HFFc6 (cell line): ENCODE measurements around the gene GAS1. TPM values are rescaled to one million over a fixed set of nuclear protein-coding genes. Genes with fewer than 3 reads are reported as not detected.

ENCODE experiments used
- DNase-seq: peaks from one replicate; pipeline ENCODE4 v3.0.0-alpha.2; 2018
- H3K27ac Mint-ChIP-seq: 2 replicates; pipeline ENCODE4 v1.8.0; 2020; ENCODE audit warnings: mild to moderate bottlenecking, mixed read lengths
- H3K27me3 Mint-ChIP-seq: 2 replicates; pipeline ENCODE4 v1.8.0; 2021; ENCODE audit warnings: mild to moderate bottlenecking, moderate library complexity, mixed read lengths; ENCODE audit not compliant: insufficient read depth
- H3K36me3 Mint-ChIP-seq: 2 replicates; pipeline ENCODE4 v1.8.0; 2021; ENCODE audit warnings: low read depth, mixed read lengths
- H3K4me1 Mint-ChIP-seq: 2 replicates; pipeline ENCODE4 v1.8.0; 2020; ENCODE audit warnings: low read depth, mixed read lengths
- H3K4me3 Mint-ChIP-seq: 2 replicates; pipeline ENCODE4 v1.8.0; 2020; ENCODE audit warnings: mild to moderate bottlenecking, moderate library complexity, mixed read lengths
- H3K9me3 Mint-ChIP-seq: 2 replicates; pipeline ENCODE4 v1.8.0; 2020; ENCODE audit warnings: mild to moderate bottlenecking, mixed read lengths
- CTCF ChIP-seq: fragments of 200-600 bp; sonication (generic); IDR thresholded peaks from 2 replicates; pipeline ENCODE4 v1.5.0; 2021; ENCODE audit warnings: antibody characterized with exemption, mild to moderate bottlenecking
- total RNA-seq, 6 experiments: library from RNA; stranded (reverse); fragmentation: NEBNext Ultra II Directional; extraction: Animal tissue kit (Norgen Biotek cat#: 25700); gene quantifications; 2 replicates in 1 of 6; 3 replicates in 5 of 6; pipeline ENCODE4 v1.2.3, GENCODE V29; 2021

GAS1 gene
- total RNA-seq, 6 experiments from 2014 or later = 5.4 to 8.1 (median 7.4) TPM

- H3K27ac Mint-ChIP-seq = no peak overlapping the region
- no peak overlapping the region for H3K4me3 Mint-ChIP-seq
- no peaks in the 10 kb centered on the region for H3K9me3 Mint-ChIP-seq
- TF ChIP-seq CTCF = no peak
- peaks cover 3% of the 10 kb centered on the region for H3K4me1 Mint-ChIP-seq
- peaks cover 9% of the 10 kb centered on the region; the same call in 1 of the 2 replicates for H3K27me3 Mint-ChIP-seq
- no peak for DNase-seq
- H3K36me3 Mint-ChIP-seq = no peaks in the 10 kb centered on the region
Observed at GRCh38 chr9:86939891-86940290, 7.4 kb downstream of the GAS1 start.

- TF ChIP-seq CTCF = no peak
- Mint-ChIP-seq H3K27ac (no peak overlapping the region), H3K9me3 (no peaks in the 10 kb centered on the region), H3K27me3 (peaks cover 9% of the 10 kb centered on the region; the same call in 1 of the 2 replicates), H3K4me3 (no peak overlapping the region), H3K36me3 (no peaks in the 10 kb centered on the region), H3K4me1 (no peaks in the 10 kb centered on the region)
- DNase-seq = no peak
Observed at GRCh38 chr9:86939321-86939720, 8.0 kb downstream of the GAS1 start.

- peaks cover 9% of the 10 kb centered on the region; the same call in 1 of the 2 replicates for H3K27me3 Mint-ChIP-seq
- H3K9me3 Mint-ChIP-seq = no peaks in the 10 kb centered on the region
- H3K4me3 Mint-ChIP-seq = no peak overlapping the region
- no peak for DNase-seq
- H3K27ac Mint-ChIP-seq = no peak overlapping the region
- no peaks in the 10 kb centered on the region for H3K36me3 Mint-ChIP-seq
- no peaks in the 10 kb centered on the region for H3K4me1 Mint-ChIP-seq
- TF ChIP-seq CTCF = no peak
Observed at GRCh38 chr9:86938780-86939179, 8.5 kb downstream of the GAS1 start.

GRCh38 chr9:86926145-86926544, 21.2 kb downstream of the GAS1 start:
- no peak for TF ChIP-seq CTCF
- no peak overlapping the region for H3K4me3 Mint-ChIP-seq
- H3K27ac Mint-ChIP-seq = peak overlapping the region; percentile 36; the same call in 1 of the 2 replicates
- peaks cover 18% of the 10 kb centered on the region; the same call in 1 of the 2 replicates for H3K4me1 Mint-ChIP-seq
- no peaks in the 10 kb centered on the region for H3K36me3 Mint-ChIP-seq
- H3K9me3 Mint-ChIP-seq = no peaks in the 10 kb centered on the region
- DNase-seq = no peak
- H3K27me3 Mint-ChIP-seq = no peaks in the 10 kb centered on the region; the same call in 1 of the 2 replicates

- Mint-ChIP-seq H3K9me3 (no peaks in the 10 kb centered on the region), H3K4me3 (no peak overlapping the region), H3K36me3 (no peaks in the 10 kb centered on the region), H3K27ac (peak overlapping the region; percentile 36; the same call in 1 of the 2 replicates), H3K4me1 (peaks cover 18% of the 10 kb centered on the region; the same call in 1 of the 2 replicates), H3K27me3 (no peaks in the 10 kb centered on the region; the same call in 1 of the 2 replicates)
- peak; percentile 70 for DNase-seq
- TF ChIP-seq CTCF = no peak
Observed at GRCh38 chr9:86925686-86926085, 21.6 kb downstream of the GAS1 start.
